NCI-H146 treated with DMSO at 0.1 percent for 48 hours (cell line): ENCODE results near the gene OXNAD1.
A peak's percentile ranks its signal among the peaks of the same experiment; 100 is the strongest.

Source experiments
- DNase-seq: peaks from one replicate; lab custom pipeline; 2025; ENCODE audit not compliant: unreplicated experiment; lab: John Stamatoyannopoulos, UW

Gene OXNAD1

GRCh38 chr3:16325850-16326249 is 60.8 kb downstream of the OXNAD1 start:
- no peak for DNase-seq

- no peak for DNase-seq
Measured at GRCh38 chr3:16326724-16327349, 61.8 kb downstream of the OXNAD1 start.

- no peak for DNase-seq
Measured at GRCh38 chr3:16328124-16328523, 63.1 kb downstream of the OXNAD1 start.

GRCh38 chr3:16329036-16329825 is 64.2 kb downstream of the OXNAD1 start:
- DNase-seq = no peak

GRCh38 chr3:16329826-16330129 is 64.8 kb downstream of the OXNAD1 start:
- DNase-seq = peak; percentile 66

GRCh38 chr3:16330351-16330750 is 65.3 kb downstream of the OXNAD1 start:
- DNase-seq = no peak

GRCh38 chr3:16331319-16331883 is 66.4 kb downstream of the OXNAD1 start:
- DNase-seq = no peak

- no peak for DNase-seq
Measured at GRCh38 chr3:16332904-16333426, 68.0 kb downstream of the OXNAD1 start.

GRCh38 chr3:16334909-16335308 is 69.9 kb downstream of the OXNAD1 start:
- no peak for DNase-seq

GRCh38 chr3:16335333-16335732 is 70.3 kb downstream of the OXNAD1 start:
- DNase-seq = no peak

GRCh38 chr3:16335772-16336645 is 71.0 kb downstream of the OXNAD1 start:
- no peak for DNase-seq

GRCh38 chr3:16336825-16337224 is 71.8 kb downstream of the OXNAD1 start:
- DNase-seq = no peak

GRCh38 chr3:16337856-16338540 is 73.0 kb downstream of the OXNAD1 start:
- DNase-seq = no peak

GRCh38 chr3:16338999-16339398 is 74.0 kb downstream of the OXNAD1 start:
- DNase-seq = no peak

- no peak for DNase-seq
Measured at GRCh38 chr3:16343101-16343500, 78.1 kb downstream of the OXNAD1 start.

GRCh38 chr3:16346413-16347081 is 81.5 kb downstream of the OXNAD1 start:
- DNase-seq = no peak

GRCh38 chr3:16347548-16347947 is 82.5 kb downstream of the OXNAD1 start:
- DNase-seq = no peak

- DNase-seq = no peak
Measured at GRCh38 chr3:16349986-16350596, 85.1 kb downstream of the OXNAD1 start.

- no peak for DNase-seq
Measured at GRCh38 chr3:16350597-16351318, 85.7 kb downstream of the OXNAD1 start.
